GM12878 (cell line): Measurements from ENCODE around the gene SYNGAP1. TPM values are rescaled to one million over a fixed set of nuclear protein-coding genes. Genes with fewer than 3 reads are reported as not detected.

Experiments used
- BCL11A ChIP-seq: IDR thresholded peaks from 2 replicates; pipeline ENCODE4 v1.6.1; 2011; ENCODE audit warnings: low read depth, low read length
- BRCA1 ChIP-seq: IDR thresholded peaks from 2 replicates; pipeline ENCODE4 v1.6.1; 2011; ENCODE audit warnings: low read depth, low read length, improper control_type of control experiment
- CBX3 ChIP-seq: fragments of 200-600 bp; sonication (generic); IDR thresholded peaks from 2 replicates; pipeline ENCODE4 v1.6.1; 2016; ENCODE audit warnings: low read depth, borderline replicate concordance
- CHD2 ChIP-seq: IDR thresholded peaks from 2 replicates; pipeline ENCODE4 v1.6.1; 2011; ENCODE audit warnings: low read depth, low read length, improper control_type of control experiment, borderline replicate concordance
- EP300 ChIP-seq, 2 experiments: fragments of 150-350 bp in 1 of 2; IDR thresholded peaks; 2 replicates each; pipeline ENCODE4 v1.6.1; 2011 to 2012; ENCODE audit warnings: low read depth in 2 of 2, low read length in 2 of 2, borderline replicate concordance in 1 of 2, improper control_type of control experiment in 1 of 2, inconsistent platforms in 1 of 2; ENCODE audit not compliant: control insufficient read depth in 1 of 2
- IKZF2 ChIP-seq, 2 experiments: fragments of 450-650 bp; IDR thresholded peaks; 2 replicates each; pipeline ENCODE4 v1.6.1; 2017; ENCODE audit warnings: mild to moderate bottlenecking in 2 of 2, moderate library complexity in 2 of 2
- IRF4 ChIP-seq: IDR thresholded peaks from 2 replicates; pipeline ENCODE4 v1.6.1; 2011; ENCODE audit warnings: low read depth, low read length
- MEF2A ChIP-seq: IDR thresholded peaks from 2 replicates; pipeline ENCODE4 v1.6.1; 2011; ENCODE audit warnings: low read depth, mild to moderate bottlenecking, low read length, moderate library complexity; ENCODE audit not compliant: insufficient read depth
- MEF2B ChIP-seq: fragments of 450-650 bp; IDR thresholded peaks from 2 replicates; pipeline ENCODE4 v1.6.1; 2018; ENCODE audit warnings: mild to moderate bottlenecking, moderate library complexity; ENCODE audit not compliant: partially characterized antibody, poor library complexity, severe bottlenecking
- NR2C2 ChIP-seq: IDR thresholded peaks from 2 replicates; pipeline ENCODE4 v1.6.1; 2011; ENCODE audit warnings: borderline replicate concordance, low read depth; ENCODE audit not compliant: control insufficient read depth, insufficient read length
- PML ChIP-seq: IDR thresholded peaks from 2 replicates; pipeline ENCODE4 v1.6.1; 2012; ENCODE audit warnings: low read length, inconsistent platforms
- POLR2AphosphoS2 ChIP-seq: IDR thresholded peaks from 2 replicates; pipeline ENCODE4 v1.6.1; 2011; ENCODE audit warnings: low read depth, mild to moderate bottlenecking, low read length, improper control_type of control experiment, moderate library complexity
- POU2F2 ChIP-seq: IDR thresholded peaks from 3 replicates; pipeline ENCODE4 v1.6.1; 2011; ENCODE audit warnings: low read depth, mild to moderate bottlenecking, low read length, borderline replicate concordance
- RFX5 ChIP-seq: IDR thresholded peaks from 2 replicates; pipeline ENCODE4 v1.6.1; 2011; ENCODE audit warnings: low read depth, low read length, improper control_type of control experiment
- WRNIP1 ChIP-seq: IDR thresholded peaks from 2 replicates; pipeline ENCODE4 v1.6.1; 2011; ENCODE audit warnings: low read depth, low read length, improper control_type of control experiment, borderline replicate concordance
- polyA plus RNA-seq, 11 experiments: library from polyadenylated mRNA; depleted of rRNA in 4 of 11; unstranded in 6 of 11; stranded (reverse) in 5 of 11; fragments of >200 nt; fragmentation: Nextera tagmentation in 4 of 11; fragmentation: Illumina TruSeq in 1 of 11; extraction: Ambion mirVana in 4 of 11; extraction: Trizol in 1 of 11; gene quantifications; 1 replicate in 1 of 11; 2 replicates in 10 of 11; pipeline versions ENCODE4 v1.2.1 to v1.2.3, GENCODE V29; 2011 to 2016; ENCODE audit warnings: inconsistent platforms in 2 of 11, missing spikeins in 2 of 11, low read depth in 1 of 11
- total RNA-seq, 4 experiments: library from RNA; depleted of rRNA in 3 of 4; stranded (reverse); fragments of >200 nt in 3 of 4; fragmentation: Illumina TruSeq in 1 of 4; extraction: Trizol in 1 of 4; gene quantifications; 2 replicates each; pipeline versions ENCODE4 v1.2.1 to v1.2.3, GENCODE V29; 2013 to 2021
- TF ChIP-seq, protein P1 (sequence below): fragments of 450-650 bp; IDR thresholded peaks from 2 replicates; pipeline ENCODE4 v1.6.1; 2017; ENCODE audit warnings: low read depth, mild to moderate bottlenecking, moderate library complexity
- TF ChIP-seq, protein P2 (sequence below): IDR thresholded peaks from 2 replicates; pipeline ENCODE4 v1.6.1; 2012; ENCODE audit warnings: improper control_type of control experiment, low read depth, low read length; ENCODE audit not compliant: insufficient replicate concordance
- TF ChIP-seq, protein P3 (sequence below): fragments of 450-650 bp; IDR thresholded peaks from 2 replicates; pipeline ENCODE4 v1.6.1; 2017; ENCODE audit warnings: borderline replicate concordance

SYNGAP1 gene
- total and polyA plus RNA-seq, 10 of the 15 experiments (the other 5 are each of a cell fraction or from before 2014, with no cell fraction given) = 0.05 to 9.2 (median 1.2) TPM

DNA sequence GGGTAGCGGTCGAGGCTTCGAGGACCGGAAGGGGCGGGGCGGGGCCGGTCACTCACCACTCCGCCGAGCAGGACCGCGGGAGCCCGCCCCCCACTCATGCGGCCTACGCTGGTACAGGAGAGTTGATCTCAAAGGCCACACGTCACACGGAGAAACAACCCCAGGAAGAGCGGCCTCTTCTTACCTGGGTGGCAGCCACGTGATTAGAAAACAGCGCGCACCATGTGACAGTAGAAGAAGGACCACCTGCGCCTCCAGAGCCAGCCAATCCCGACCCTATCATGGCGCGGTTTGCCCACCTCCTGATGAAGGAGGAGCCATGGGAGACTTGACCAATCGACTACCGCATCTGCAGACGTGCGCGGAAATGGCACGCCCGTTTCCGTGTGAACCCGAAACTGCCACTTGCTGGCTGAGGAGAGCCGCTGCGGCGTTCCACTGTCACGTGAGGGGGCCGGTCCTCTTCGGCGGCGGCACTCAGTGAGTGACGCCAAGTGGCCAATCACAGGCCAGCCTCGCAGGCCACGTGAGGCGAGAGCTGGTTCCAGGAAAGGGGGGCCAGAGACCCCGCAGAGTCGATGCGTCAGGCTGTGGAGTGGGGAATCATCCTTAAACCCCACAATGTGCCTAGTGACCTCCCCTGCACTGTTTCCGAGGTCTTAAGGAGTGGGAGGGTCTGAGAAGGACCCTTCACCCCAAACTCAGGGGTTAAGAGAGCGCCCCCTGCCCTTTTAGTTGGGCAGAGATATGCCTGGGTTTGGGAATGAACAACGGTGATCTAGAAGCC is 1.8 kb upstream of the SYNGAP1 start, which contains the start of gene CUTA (continued):
- TF ChIP-seq POLR2AphosphoS2 (no peak), IKZF2 (IDR thresholded peaks at IDR 0.05) (no peak; a peak in 3 of 4 replicates), MEF2B (peak; percentile 51), NR2C2 (no peak), PML (no peak), MEF2A (no peak), IRF4 (no peak), CHD2 (peak; percentile 71; the same call in 1 of the 2 replicates), POU2F2 (peak; percentile 46; the same call in 1 of the 3 replicates), CBX3 (no peak), BRCA1 (no peak), RFX5 (peak; percentile 64; the same call in 1 of the 2 replicates), BCL11A (no peak), EP300 (IDR thresholded peaks at IDR 0.05; ENCODE audit: borderline replicate concordance in 1 of 2, control insufficient read depth in 1 of 2, low read depth in 2 of 2, low read length in 2 of 2) (no peak; a peak in 1 of 4 replicates), WRNIP1 (no peak)
- TF ChIP-seq, protein P1, sequence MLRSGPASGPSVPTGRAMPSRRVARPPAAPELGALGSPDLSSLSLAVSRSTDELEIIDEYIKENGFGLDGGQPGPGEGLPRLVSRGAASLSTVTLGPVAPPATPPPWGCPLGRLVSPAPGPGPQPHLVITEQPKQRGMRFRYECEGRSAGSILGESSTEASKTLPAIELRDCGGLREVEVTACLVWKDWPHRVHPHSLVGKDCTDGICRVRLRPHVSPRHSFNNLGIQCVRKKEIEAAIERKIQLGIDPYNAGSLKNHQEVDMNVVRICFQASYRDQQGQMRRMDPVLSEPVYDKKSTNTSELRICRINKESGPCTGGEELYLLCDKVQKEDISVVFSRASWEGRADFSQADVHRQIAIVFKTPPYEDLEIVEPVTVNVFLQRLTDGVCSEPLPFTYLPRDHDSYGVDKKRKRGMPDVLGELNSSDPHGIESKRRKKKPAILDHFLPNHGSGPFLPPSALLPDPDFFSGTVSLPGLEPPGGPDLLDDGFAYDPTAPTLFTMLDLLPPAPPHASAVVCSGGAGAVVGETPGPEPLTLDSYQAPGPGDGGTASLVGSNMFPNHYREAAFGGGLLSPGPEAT = peak; percentile 80; the same call in 1 of the 2 replicates
- TF ChIP-seq, protein P2, sequence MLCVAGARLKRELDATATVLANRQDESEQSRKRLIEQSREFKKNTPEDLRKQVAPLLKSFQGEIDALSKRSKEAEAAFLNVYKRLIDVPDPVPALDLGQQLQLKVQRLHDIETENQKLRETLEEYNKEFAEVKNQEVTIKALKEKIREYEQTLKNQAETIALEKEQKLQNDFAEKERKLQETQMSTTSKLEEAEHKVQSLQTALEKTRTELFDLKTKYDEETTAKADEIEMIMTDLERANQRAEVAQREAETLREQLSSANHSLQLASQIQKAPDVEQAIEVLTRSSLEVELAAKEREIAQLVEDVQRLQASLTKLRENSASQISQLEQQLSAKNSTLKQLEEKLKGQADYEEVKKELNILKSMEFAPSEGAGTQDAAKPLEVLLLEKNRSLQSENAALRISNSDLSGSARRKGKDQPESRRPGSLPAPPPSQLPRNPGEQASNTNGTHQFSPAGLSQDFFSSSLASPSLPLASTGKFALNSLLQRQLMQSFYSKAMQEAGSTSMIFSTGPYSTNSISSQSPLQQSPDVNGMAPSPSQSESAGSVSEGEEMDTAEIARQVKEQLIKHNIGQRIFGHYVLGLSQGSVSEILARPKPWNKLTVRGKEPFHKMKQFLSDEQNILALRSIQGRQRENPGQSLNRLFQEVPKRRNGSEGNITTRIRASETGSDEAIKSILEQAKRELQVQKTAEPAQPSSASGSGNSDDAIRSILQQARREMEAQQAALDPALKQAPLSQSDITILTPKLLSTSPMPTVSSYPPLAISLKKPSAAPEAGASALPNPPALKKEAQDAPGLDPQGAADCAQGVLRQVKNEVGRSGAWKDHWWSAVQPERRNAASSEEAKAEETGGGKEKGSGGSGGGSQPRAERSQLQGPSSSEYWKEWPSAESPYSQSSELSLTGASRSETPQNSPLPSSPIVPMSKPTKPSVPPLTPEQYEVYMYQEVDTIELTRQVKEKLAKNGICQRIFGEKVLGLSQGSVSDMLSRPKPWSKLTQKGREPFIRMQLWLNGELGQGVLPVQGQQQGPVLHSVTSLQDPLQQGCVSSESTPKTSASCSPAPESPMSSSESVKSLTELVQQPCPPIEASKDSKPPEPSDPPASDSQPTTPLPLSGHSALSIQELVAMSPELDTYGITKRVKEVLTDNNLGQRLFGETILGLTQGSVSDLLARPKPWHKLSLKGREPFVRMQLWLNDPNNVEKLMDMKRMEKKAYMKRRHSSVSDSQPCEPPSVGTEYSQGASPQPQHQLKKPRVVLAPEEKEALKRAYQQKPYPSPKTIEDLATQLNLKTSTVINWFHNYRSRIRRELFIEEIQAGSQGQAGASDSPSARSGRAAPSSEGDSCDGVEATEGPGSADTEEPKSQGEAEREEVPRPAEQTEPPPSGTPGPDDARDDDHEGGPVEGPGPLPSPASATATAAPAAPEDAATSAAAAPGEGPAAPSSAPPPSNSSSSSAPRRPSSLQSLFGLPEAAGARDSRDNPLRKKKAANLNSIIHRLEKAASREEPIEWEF = no peak
- TF ChIP-seq, protein P3, sequence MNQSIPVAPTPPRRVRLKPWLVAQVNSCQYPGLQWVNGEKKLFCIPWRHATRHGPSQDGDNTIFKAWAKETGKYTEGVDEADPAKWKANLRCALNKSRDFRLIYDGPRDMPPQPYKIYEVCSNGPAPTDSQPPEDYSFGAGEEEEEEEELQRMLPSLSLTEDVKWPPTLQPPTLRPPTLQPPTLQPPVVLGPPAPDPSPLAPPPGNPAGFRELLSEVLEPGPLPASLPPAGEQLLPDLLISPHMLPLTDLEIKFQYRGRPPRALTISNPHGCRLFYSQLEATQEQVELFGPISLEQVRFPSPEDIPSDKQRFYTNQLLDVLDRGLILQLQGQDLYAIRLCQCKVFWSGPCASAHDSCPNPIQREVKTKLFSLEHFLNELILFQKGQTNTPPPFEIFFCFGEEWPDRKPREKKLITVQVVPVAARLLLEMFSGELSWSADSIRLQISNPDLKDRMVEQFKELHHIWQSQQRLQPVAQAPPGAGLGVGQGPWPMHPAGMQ = no peak
